ENCODE data around the gene CDS2. TPM values are rescaled to one million over a fixed set of nuclear protein-coding genes. Genes with fewer than 3 reads are reported as not detected.

The CDS2 gene
- total and polyA plus RNA-seq, 4 donors, result 9.6 to 31.6 (median 14.4) TPM

- no peak for DNase-seq (ENCODE audit: low spot score)
- Histone ChIP-seq H3K4me1 (ENCODE audit: control insufficient read depth in 4 of 4, insufficient read depth in 4 of 4, low read length in 3 of 4) (peaks cover 0 to 5% (median 2%) of the 10 kb centered on the region in 4 donors), H3K9ac (ENCODE audit: low read depth in 1 of 2, low read length in 2 of 2) (no peak overlapping the region), H3K4me3 (ENCODE audit: low read depth in 1 of 3, low read length in 3 of 3) (no peak overlapping the region), H3K36me3 (ENCODE audit: control insufficient read depth in 4 of 4, insufficient read depth in 3 of 4, low read depth in 1 of 4, low read length in 3 of 4) (no peaks in the 10 kb centered on the region), H3K9me3 (ENCODE audit: control insufficient read depth in 4 of 4, low read length in 3 of 4) (no peaks in the 10 kb centered on the region), H3K27ac (ENCODE audit: low read depth in 1 of 2, low read length in 2 of 2) (no peak overlapping the region), H3K27me3 (ENCODE audit: control insufficient read depth in 4 of 4, insufficient read depth in 4 of 4, low read length in 3 of 4) (no peaks in the 10 kb centered on the region)
- TF ChIP-seq SP1 (IDR thresholded peaks at IDR 0.05), result no peak
- TF ChIP-seq CTCF (IDR thresholded peaks at IDR 0.05; ENCODE audit: low read depth, low read length, missing input control), result no peak
- no peak for TF ChIP-seq ATF3 (IDR thresholded peaks at IDR 0.05)
- TF ChIP-seq HNF4A (conservative IDR thresholded peaks at IDR 0.05), result peak in 1 of 2 donors; percentile 40
- TF ChIP-seq RXRA (IDR thresholded peaks at IDR 0.05), result peak in 1 of 2 donors; percentile 33
- no peak for TF ChIP-seq MAX (IDR thresholded peaks at IDR 0.05)
- TF ChIP-seq YY1 (IDR thresholded peaks at IDR 0.05), result peak; percentile 84
- TF ChIP-seq ZBTB33 (IDR thresholded peaks at IDR 0.05), result no peak
- 45% methylated on average over 3 of the region's 3 CpGs for WGBS
Measured at GRCh38 chr20:5216663-5217062, 89.9 kb downstream of the CDS2 start.

- H3K27ac ChIP-seq (ENCODE audit: low read depth in 1 of 2, low read length in 2 of 2), result no peak overlapping the region
- 98% methylated on average over 4 of the region's 4 CpGs for WGBS
- H3K4me1 ChIP-seq (ENCODE audit: control insufficient read depth in 4 of 4, insufficient read depth in 4 of 4, low read length in 3 of 4), result peaks cover 0 to 2% (median 0%) of the 10 kb centered on the region in 4 donors
- H3K36me3 ChIP-seq (ENCODE audit: control insufficient read depth in 4 of 4, insufficient read depth in 3 of 4, low read depth in 1 of 4, low read length in 3 of 4), result no peaks in the 10 kb centered on the region
- H3K27me3 ChIP-seq (ENCODE audit: control insufficient read depth in 4 of 4, insufficient read depth in 4 of 4, low read length in 3 of 4), result no peaks in the 10 kb centered on the region
- TF ChIP-seq FOXA1 (IDR thresholded peaks at IDR 0.05), result no peak
- TF ChIP-seq MAX (IDR thresholded peaks at IDR 0.05), result no peak
- no peak for TF ChIP-seq JUND (IDR thresholded peaks at IDR 0.05)
- TF ChIP-seq RAD21 (IDR thresholded peaks at IDR 0.05), result no peak
- no peak for TF ChIP-seq FOXA2 (IDR thresholded peaks at IDR 0.05)
- TF ChIP-seq EGR1 (IDR thresholded peaks at IDR 0.05; ENCODE audit: low read depth in 2 of 2), result no peak
- TF ChIP-seq YY1 (IDR thresholded peaks at IDR 0.05), result no peak
- TF ChIP-seq SP1 (IDR thresholded peaks at IDR 0.05), result no peak
- TF ChIP-seq CTCF (IDR thresholded peaks at IDR 0.05; ENCODE audit: low read depth, low read length, missing input control), result no peak
- no peak for TF ChIP-seq HNF4G (IDR thresholded peaks at IDR 0.05)
- no peak for TF ChIP-seq ZBTB33 (IDR thresholded peaks at IDR 0.05)
- no peak for TF ChIP-seq HNF4A (conservative IDR thresholded peaks at IDR 0.05)
- no peak for TF ChIP-seq GABPA (IDR thresholded peaks at IDR 0.05 in 1 of 2, conservative IDR thresholded peaks at IDR 0.05 in 1 of 2)
- H3K4me3 ChIP-seq (ENCODE audit: low read depth in 1 of 3, low read length in 3 of 3), result no peak overlapping the region
- no peaks in the 10 kb centered on the region for H3K9me3 ChIP-seq (ENCODE audit: control insufficient read depth in 4 of 4, low read length in 3 of 4)
- no peak overlapping the region for H3K9ac ChIP-seq (ENCODE audit: low read depth in 1 of 2, low read length in 2 of 2)
- no peak for DNase-seq (ENCODE audit: low spot score)
Measured at GRCh38 chr20:5217616-5218015, 90.8 kb downstream of the CDS2 start.
